AG04449 (cell line): ENCODE measurements around the gene FRMPD2.

Source experiments
- CTCF ChIA-PET: fragments of 350-600 bp; formaldehyde crosslinking; extraction: SDS; loops from one replicate; lab custom pipeline; 2021; ENCODE audit warnings: antibody characterized with exemption; lab: Yijun Ruan, JAX
- POLR2A ChIA-PET: fragments of 400-600, 350-600 bp; formaldehyde crosslinking; extraction: SDS; loops from one replicate; lab custom pipeline; 2020; ENCODE audit warnings: antibody characterized with exemption, inconsistent platforms; lab: Yijun Ruan, JAX
- DNase-seq: peaks from one replicate; pipeline ENCODE4 v3.0.0-alpha.2; 2010; ENCODE audit warnings: low read depth, low spot score
- H3K4me3 ChIP-seq: 2 replicates; pipeline ENCODE4 v1.5.1; 2011; ENCODE audit warnings: low read depth, mild to moderate bottlenecking, control low read depth, low read length
- CTCF ChIP-seq: IDR thresholded peaks from one replicate; pipeline ENCODE4 v1.5.1; 2011; ENCODE audit warnings: mild to moderate bottlenecking, moderate library complexity, low read length, control low read depth, inconsistent platforms; ENCODE audit not compliant: insufficient read depth; ENCODE audit errors: missing control alignments

Gene FRMPD2

GRCh38 chr10:48302515-48303476 lies 28.3 kb upstream of the FRMPD2 start:
- CTCF ChIA-PET = interaction anchor here (1.7 kb wide), 1 partner anchor 12 kb away, joined by 4 read pairs; no protein-coding TSS in a partner anchor
- no peak for TF ChIP-seq CTCF
- POLR2A ChIA-PET = no interaction called here
- H3K4me3 ChIP-seq = no peak overlapping the region
- no peak for DNase-seq

DNA sequence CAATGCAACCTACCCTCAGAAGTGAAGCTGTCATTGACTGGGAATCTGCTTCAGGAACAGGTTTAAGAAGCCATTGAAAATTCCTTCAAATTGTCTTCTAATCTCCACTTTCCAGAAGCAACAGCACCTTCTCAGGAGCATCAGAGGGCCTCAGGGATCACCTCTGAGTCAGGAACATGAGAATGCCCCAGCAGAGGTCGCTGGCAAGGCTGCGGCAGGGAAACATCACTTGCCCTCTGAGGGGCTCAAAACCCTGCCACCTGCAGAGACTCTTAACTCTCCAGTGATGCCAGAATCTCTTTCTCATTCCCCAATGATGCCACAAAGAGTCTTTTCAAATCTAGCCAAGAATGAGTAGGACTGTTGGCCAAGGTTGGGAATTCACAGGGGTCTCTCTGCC lies 26.1 kb upstream of the FRMPD2 start:
- no peak overlapping the region for H3K4me3 ChIP-seq
- POLR2A ChIA-PET = no interaction called here
- no peak for DNase-seq
- CTCF ChIA-PET = interaction anchor here (1.6 to 3.5 kb wide), 3 partner anchors 9 to 356 kb away, joined by 4 to 17 read pairs (median 4); no protein-coding TSS in a partner anchor
- no peak for TF ChIP-seq CTCF

- H3K4me3 ChIP-seq = no peak overlapping the region
- ChIA-PET CTCF (interaction anchor here (3.5 kb wide), 1 partner anchor 10 kb away, joined by 17 read pairs; no protein-coding TSS in a partner anchor), POLR2A (no interaction called here)
- no peak for DNase-seq
- no peak for TF ChIP-seq CTCF
Measured at GRCh38 chr10:48299692-48300091, 25.2 kb upstream of the FRMPD2 start.

- no peak for TF ChIP-seq CTCF
- ChIA-PET CTCF (interaction anchor here (3.5 kb wide), 1 partner anchor 10 kb away, joined by 17 read pairs; no protein-coding TSS in a partner anchor), POLR2A (no interaction called here)
- DNase-seq = no peak
- H3K4me3 ChIP-seq = no peak overlapping the region
Measured at GRCh38 chr10:48299066-48299465, 24.6 kb upstream of the FRMPD2 start.

DNA sequence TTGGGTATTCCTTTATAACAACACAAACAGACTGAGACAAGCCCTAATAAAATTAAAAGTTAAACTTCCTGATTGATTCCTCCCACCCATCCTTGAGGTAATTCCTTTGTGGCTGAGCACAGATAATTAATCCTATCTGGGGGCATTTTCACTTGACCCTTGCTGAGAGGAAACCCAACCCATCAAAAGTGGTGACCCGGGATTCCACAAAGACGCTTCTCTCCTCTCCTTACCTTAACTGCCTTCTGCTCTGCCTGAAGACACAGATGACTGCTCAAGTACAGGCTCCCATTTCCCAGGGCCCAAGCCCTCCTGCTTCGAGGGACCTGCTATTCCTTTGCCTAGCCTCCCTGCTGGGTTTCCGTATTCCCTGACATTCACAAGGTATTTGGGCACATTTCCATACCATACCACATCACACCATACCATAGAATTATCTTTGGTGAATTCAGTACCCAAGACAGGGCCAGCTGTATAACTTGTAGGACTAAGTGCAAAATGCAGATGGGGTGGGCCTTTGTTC lies 22.1 kb upstream of the FRMPD2 start:
- TF ChIP-seq CTCF = no peak
- POLR2A ChIA-PET = no interaction called here
- no peak for DNase-seq
- CTCF ChIA-PET = no interaction called here
- no peak overlapping the region for H3K4me3 ChIP-seq

- H3K4me3 ChIP-seq = no peak overlapping the region
- TF ChIP-seq CTCF = no peak
- POLR2A ChIA-PET = no interaction called here
- no peak for DNase-seq
- CTCF ChIA-PET = no interaction called here
Measured at GRCh38 chr10:48294431-48294830, 19.9 kb upstream of the FRMPD2 start.
